GM18520 (cell line): ENCODE measurements around the gene LCN9.
"Not testable (repeated sequence)": the region's sequence is repeated elsewhere in the genome, so short reads cannot be mapped to it uniquely, and the experiment has no call there.

Experiments used
- ATAC-seq: cut with Tn5 transposase; IDR thresholded peaks from one replicate; pipeline ENCODE4 v1.9.1; 2021; ENCODE audit not compliant: unreplicated experiment

The LCN9 gene

GRCh38 chr9:135662758-135663450, at the start of gene LCN9:
Gene LCN9 (plus strand): TSS chr9:135663309. CDS start chr9:135663322, 13 bp downstream.
- ATAC-seq = no peak

- ATAC-seq = no peak
These were observed 48.9 kb upstream of the LCN9 start for GRCh38 chr9:135613946-135614805.

- no peak for ATAC-seq
These were observed 48.1 kb upstream of the LCN9 start for GRCh38 chr9:135614821-135615665.

GRCh38 chr9:135615666-135616618, 47.2 kb upstream of the LCN9 start:
- ATAC-seq = no peak

GRCh38 chr9:135616619-135617537, 46.2 kb upstream of the LCN9 start:
- no peak for ATAC-seq

- ATAC-seq = no peak
These were observed 45.6 kb upstream of the LCN9 start for GRCh38 chr9:135617538-135617900.

GRCh38 chr9:135617991-135618411, 45.1 kb upstream of the LCN9 start:
- no peak for ATAC-seq

GRCh38 chr9:135618866-135619598, 44.1 kb upstream of the LCN9 start:
- no peak for ATAC-seq

- ATAC-seq = no peak
These were observed 43.6 kb upstream of the LCN9 start for GRCh38 chr9:135619599-135619886.

GRCh38 chr9:135620558-135620957, 42.6 kb upstream of the LCN9 start:
- no peak for ATAC-seq

GRCh38 chr9:135622415-135623020, 40.6 kb upstream of the LCN9 start:
- ATAC-seq = no peak

GRCh38 chr9:135624282-135624681, 38.8 kb upstream of the LCN9 start:
- no peak for ATAC-seq

- ATAC-seq = no peak
These were observed 30.3 kb upstream of the LCN9 start for GRCh38 chr9:135632841-135633240.

- not testable (repeated sequence) for ATAC-seq
These were observed 26.1 kb upstream of the LCN9 start for GRCh38 chr9:135636930-135637530.

GRCh38 chr9:135639196-135639595, 23.9 kb upstream of the LCN9 start, which contains the start of gene GLT6D1:
Gene GLT6D1 (minus strand): TSS chr9:135639540. CDS start chr9:135639187, 353 bp downstream.
- ATAC-seq = no peak

GRCh38 chr9:135641047-135641446, 22.1 kb upstream of the LCN9 start:
- ATAC-seq = no peak

- no peak for ATAC-seq
These were observed 21.4 kb upstream of the LCN9 start for GRCh38 chr9:135641745-135642144.
